Activated CD8-positive, alpha-beta memory T cell treated with anti-CD3 and anti-CD28 coated beads, Interleukin-2, amount 50 U/mL, for 24 hours (primary cell): ENCODE data around the gene DUS1L.
"Not testable (repeated sequence)": the region's sequence is repeated elsewhere in the genome, so short reads cannot be mapped to it uniquely, and the experiment has no call there.

Experiments
- DNase-seq: peaks from one replicate; pipeline ENCODE4 v3.0.0-alpha.2; 2020; ENCODE audit errors: extremely low read depth

The DUS1L gene

DNA sequence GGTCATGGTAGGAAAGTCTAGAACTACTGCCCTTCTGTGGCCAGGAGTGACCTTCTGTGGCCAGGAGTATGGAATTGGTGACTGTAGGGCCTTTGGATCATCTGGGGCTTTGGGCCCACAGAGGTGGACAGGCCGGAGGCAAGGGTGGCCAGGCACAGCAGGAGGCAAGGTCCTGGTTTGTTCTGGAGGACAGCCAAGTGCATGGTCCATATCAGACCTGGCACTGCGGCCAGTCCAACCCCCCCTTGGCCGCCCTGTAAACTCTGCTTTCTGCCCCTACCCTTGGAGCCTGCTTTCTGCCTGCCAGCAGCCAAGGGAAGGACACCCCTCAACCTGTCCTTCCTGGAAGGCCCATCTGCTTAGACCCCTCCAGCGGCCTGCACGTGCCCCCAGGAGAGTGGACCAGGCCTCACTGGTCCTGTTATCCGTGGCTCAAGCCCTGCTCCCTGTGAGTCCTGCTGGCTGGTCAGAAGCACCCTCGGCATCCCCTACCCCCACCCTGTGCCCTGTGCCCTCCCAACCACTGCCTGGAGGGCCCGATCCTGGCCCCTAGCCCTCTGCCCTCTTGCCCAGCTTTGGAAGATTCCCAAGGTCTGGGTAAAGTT lies 25.8 kb downstream of the DUS1L start:
- DNase-seq: no peak

DNA sequence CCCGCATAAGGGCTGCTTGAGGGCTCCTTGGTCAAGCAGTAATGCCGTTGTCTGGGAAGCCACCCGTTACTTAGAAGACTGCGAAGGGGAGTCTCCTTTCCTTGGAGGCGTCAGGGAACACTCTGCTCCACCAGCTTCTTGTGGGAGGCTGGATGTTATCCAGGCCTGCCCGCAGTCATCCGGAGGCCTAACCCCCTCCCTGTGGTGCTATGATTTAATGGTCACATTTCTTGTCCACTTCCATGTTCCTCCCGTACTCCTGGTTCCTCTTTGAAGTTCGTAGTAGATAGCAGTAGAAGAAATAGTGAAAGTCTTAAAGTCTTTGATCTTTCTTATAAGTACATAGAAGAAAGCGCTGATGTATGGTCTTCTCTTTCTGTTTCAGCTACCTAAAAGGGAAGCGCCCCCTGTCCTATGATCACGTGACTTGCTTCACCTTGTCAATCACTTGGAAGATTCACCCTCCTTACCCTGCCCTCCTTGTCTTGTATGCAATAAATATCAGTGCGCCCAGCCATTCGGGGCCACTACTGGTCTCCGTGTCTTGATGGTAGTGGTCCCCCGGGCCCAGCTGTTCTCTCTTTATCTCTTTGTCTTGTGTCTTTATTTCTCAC lies 26.7 kb downstream of the DUS1L start:
- not testable (repeated sequence) for DNase-seq

DNA sequence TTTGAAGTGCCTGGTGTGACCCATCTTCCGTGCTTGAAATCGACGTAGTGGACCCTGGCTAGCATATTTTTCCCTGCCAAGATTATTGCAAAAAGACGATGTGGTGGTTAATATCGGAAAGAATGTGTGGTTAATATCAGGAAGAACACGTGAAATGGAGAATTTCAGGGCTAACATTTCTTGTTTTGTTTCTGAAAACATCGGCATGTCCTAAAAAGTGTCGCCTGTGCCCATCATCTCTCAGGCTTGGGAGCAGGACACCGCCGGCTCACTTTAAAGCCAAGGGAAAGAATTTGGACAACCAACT lies 27.8 kb downstream of the DUS1L start:
- DNase-seq: no peak

DNA sequence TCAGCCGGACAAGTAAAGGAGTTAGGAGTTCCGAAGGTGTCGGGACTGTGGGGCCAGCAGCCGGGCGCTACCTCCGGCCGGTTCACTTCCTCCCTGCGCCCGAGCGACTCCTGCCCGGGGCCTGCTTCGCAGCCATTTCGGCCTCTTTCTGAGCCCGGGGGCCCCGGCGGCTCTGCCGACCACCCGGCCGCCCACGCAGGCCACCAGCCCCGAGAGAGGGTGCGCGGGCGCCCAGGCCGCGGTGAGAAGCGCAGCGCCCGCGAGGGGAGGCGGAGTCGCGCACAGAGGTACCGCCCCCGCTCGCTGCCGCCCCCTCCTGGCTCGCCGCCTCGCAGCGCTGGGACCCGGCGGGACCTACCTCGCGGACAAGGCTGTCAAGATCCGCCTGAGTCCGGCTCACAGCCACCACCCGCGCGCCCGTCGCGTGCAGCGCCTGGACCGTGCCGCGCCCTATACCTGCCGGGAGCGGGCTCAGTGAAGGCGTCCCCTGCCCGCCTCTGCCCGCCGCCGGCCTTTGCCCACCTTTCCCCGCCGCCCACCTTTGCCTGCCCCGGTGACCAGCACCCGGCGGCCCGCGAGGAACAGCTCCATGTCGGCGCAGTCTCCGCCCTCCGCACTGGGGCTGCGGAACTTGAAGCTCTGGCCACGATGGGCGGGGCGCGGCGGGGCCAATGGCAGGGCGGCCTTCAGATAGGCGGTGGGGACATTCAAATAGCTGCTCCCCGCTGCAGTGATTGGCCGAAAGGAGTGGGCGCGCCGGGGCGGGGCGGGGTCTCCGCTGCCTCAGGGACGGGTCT lies 28.3 kb downstream of the DUS1L start, which contains the start of gene DCXR:
Gene DCXR, minus strand, starts transcription at position 606 of the 797 bp plus-strand sequence. Its CDS starts 15 bp downstream, at position 591.
- DNase-seq: peak; percentile 88

DNA sequence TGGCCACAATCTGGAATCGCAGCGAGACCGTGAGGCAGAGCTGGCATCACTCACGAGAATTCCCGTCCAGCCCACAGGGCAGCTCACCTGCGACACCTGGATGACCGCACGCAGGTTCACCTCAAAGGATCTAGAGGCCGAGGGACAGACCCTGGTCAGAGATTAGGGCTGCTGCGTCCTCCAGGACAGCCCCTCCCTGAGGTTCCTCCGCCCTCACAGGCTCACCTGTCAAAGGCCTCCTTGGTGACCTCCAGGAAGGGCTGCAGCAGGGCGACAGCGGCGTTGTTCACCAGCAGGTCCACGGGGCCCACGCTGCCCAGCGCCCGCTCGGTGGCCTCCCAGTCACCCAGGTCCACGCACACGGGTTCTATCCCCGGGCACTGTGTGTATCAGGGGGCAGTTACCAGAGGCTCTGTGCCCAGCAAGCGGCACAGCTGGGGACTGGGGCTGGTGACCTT lies 28.9 kb downstream of the DUS1L start:
- DNase-seq: no peak

DNA sequence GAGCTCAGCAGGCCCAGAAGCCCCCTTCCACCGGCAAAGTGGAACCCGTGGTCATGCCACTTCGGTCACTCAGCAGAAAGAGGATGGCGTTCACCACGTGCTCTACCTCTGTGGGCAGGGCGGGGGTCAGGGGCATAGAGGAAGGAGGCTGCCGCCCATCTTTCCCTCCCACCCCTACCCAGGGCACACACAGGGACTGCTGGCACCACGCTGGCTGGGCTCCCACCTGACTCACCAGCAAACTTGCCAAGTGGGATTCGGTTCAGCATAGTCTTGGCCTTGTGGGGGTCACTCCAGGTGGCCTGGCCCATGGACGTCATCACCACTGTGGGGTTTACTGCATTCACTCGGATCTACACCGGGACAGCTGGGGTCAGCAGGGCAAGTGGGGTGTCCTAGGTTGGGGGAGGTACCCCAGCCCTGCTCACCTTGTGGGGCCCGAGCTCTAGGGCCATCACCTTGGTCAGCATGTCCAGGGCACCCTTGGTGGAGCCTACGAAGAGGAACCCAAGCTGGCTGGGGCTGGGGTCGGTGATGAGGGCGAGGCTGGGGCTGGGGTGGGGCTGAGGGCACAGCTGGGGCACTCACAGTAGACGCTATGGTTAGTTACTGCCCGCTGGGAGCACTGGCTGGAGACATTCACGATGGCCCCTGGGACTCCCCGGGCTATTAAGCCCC lies 29.5 kb downstream of the DUS1L start:
- DNase-seq: no peak

DNA sequence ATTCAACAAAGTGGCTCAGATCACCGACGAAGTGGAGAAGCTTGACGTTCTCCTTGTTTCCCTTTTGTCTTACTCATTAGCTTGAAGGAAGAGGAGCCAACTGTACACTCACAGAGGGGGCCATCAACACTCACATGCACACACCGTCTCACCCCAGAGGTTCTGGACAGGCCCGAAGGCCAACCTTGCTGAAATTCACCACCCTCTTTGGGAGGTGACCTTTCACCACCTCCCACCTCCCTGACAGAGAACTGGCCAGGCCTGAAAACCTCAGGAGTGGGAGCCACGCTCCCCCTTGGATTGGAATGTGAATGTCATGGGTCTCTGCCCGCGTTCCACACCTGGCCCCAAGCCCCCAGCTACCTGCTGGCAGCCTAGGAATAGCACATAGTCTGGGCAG lies 30.1 kb downstream of the DUS1L start:
- no peak for DNase-seq

DNA sequence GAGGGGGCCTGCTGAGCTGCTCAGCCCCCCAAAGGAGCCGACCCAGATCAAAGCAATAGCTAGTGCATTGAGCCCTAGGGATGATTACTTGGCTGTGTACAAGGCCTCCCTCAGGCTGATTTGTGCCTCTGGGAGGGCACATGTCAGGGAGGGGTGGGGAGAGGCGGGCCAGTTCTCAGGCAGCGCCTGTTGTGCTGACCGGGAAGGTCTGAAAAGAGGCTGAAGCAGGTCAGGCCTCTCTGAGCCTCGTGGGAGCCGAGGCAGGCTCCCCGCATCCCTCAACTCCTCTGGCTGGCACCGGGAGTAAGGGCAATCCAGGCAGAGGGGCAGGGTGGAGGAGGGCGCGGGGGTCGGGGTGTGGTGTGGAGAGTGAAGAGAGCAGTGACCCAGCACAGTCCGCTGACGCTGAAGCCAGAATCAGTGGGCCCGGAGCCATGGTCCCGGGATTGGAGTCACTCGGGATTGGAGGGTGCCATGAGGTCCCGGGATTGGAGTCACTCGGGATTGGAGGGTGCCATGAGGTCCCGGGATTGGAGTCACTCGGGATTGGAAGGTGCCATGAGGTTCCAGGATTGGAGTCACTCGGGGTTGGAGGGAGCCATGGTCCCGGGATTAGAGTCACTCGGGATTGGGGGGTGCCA lies 31.1 kb downstream of the DUS1L start:
- no peak for DNase-seq

DNA sequence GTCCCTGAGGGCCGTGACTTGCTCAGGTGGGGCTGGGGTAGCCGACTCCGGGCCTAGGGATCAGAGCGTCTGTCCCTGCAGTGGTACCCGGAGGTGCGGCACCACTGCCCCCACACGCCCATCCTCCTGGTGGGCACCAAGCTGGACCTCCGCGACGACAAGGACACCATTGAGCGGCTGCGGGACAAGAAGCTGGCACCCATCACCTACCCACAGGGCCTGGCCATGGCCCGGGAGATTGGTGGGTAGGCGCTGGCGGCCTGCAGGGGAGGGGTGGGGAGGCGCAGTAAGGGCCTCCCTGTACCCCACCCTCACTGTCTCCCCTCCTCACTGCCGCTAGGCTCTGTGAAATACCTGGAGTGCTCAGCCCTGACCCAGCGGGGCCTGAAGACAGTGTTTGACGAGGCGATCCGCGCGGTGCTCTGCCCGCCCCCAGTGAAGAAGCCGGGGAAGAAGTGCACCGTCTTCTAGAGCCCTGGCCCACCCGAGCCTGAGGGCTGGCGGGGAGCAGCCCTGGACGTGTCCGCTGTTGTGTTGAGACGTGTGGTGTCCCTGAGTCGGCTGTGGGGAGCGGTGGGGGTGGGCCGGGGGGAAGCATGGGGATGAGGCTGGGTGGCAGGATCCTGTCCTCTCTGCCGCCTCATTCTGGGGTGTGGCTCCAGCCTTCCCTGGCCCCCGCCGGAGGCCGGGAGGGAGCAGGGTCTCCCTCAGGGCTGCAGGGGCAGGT lies 32.1 kb downstream of the DUS1L start:
- DNase-seq: no peak

DNA sequence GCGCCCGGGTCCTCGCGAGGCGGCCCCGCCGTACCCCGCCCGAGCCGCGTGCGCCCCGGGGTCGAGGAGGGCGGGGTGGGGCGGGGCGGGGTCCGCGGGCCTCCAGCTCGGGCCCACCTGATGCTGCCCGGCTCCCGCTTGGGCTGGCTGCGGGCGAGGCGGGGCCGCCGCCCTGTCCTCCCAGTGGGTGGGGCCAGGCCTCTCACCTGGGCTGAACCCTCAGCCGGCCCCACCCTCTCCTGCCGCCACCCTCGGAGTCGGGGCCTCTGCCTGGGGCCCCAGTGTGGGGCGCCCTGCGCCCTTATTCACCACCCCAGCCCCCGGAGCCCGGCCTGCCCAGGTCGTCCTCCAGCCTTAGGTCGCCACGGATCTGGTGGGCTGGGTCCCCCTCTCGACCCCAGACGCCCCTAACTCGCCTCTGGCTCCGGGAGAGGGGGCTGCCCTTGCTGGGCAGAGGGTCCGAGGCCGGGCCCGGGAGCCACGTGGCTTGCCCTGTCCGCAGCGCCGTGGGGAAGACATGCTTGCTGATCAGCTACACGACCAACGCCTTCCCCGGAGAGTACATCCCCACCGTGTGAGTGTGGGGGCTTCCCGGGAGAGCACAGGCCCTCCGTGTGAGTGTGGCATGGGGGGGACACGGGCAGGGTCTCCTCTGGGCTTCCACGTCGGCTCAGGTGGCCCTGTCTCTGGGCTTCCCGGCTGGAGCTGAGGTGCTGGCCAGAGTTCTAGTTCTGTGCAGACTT lies 33.5 kb downstream of the DUS1L start:
- no peak for DNase-seq

DNA sequence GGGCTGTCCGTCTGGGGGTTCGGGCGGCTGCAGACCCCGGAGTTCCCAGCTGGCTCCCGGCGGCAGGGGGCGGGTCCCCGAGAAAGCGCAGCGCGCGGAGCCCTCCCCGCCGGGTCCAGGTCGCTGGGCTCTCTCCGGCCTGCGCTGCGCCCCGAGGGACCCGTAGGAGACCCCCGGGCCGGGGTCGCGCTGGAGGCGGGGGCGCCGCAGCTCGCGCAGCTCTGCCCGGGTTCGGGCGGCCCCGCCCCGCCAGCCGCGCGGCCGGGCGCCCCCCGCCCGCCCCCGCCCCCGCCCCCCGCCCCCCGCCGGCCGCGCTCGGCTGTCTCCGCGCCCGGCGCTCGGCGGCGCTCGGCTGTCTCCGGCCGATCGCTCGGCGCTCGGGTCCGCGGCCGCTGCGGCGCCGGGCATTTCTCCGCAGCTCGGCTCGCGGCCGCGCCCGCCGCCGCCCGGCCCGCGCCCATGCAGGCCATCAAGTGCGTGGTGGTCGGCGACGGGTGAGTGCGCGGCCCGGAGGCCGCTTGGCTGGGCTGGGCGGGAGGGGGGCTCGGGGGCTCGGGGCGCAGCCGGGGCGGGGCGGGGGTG lies 34.2 kb downstream of the DUS1L start, which contains the start of gene RAC3:
Gene RAC3, plus strand, starts transcription at position 376 of the 582 bp plus-strand sequence. Its CDS starts 84 bp downstream, at position 460.
- no peak for DNase-seq

DNA sequence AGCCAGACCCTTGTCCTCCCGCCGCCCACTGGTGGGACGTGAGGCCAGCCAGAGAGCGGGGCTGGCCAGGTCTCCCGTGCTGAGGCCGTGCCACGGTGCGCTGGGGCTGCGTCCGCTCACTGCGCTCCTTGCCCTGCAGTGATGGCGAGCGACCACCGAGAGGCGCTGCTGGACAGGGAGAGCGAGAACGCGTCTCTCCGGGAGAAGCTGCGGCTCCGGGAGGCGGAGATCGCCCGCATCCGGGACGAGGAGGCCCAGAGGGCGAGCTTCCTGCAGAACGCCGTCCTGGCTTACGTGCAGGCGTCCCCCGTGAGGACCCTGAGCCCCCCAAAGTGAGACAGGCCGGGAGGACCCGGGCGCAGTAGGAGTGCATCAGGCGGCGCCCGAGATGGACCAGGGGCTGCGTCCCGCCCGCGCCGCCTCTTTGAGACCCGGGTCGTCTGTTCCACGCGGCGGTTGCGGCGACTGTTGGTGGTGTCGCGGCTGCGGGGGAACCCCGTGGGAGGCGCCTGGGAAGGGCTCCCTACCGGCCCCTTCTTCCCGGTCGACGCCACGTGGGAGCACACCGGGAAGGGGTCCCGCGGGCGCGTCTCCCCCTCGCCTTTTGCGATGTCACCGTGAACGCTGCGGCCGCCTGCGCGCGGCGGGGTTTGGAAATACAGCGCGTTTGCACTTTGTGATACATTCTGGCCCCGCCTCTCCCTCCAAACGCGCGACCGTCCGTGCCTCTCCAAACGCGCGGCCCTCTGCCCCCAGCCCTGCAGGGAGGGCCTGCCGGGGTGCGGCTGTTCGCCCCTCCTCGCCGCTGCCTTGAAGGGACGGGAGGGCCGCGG lies 34.9 kb downstream of the DUS1L start:
- DNase-seq: peak; percentile 38

DNA sequence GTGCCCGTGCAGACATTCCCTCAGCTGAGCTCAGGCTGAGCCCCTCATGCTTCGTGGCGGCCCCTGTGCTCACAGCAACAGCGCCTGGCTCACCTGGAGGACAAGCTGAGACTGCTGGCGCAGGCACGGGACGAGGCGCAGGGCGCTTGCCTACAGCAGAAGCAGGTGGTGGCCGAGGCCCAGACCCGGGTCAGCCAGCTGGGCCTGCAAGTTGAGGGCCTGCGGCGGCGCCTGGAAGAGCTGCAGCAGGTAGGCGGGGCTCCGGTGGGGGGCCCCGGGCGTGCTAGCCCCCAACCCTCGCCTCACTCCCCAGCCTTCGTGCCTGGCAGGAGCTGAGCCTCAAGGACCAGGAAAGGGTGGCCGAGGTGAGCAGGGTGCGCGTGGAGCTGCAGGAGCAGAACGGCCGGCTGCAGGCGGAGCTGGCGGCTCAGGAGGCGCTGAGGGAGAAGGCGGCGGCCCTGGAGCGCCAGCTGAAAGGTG lies 35.6 kb downstream of the DUS1L start:
- no peak for DNase-seq

DNA sequence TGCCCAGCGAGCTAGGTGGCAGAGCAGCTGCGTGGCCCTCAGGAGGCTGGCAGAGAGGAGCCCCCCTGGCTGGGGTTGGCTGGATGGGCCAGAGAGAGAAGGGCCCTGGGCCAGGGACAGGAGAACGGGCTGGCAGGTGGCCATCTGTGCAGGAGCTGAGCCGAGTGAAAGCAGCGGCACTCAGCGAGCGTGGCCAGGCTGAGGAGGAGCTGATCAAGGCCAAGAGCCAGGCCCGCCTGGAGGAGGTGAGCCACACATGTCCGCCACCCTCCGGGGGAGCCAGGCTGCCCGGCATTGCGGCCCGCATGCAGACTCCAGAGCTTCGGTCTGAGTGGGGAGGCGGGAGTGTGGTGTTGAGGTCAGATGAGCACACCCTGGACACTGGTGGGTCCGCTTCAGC lies 36.2 kb downstream of the DUS1L start:
- DNase-seq: no peak

DNA sequence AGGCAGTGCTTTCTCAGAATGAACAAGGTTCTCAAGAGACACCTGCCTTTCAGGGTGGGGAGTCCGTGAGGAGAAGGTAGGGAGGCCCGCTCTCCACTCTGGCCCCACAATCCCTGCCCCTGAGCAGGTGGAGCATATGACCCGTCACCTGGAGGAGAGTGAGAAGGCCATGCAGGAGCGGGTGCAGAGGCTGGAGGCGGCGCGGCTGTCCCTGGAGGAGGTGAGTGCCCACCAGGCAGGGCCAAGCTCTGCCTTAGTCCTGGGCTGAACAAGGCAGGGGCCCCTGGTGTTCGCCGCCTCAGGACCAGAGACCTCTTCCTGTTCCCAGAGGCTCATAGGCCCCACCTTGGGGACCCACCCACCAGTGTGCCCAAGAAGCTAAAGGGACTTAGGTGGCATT lies 36.6 kb downstream of the DUS1L start:
- no peak for DNase-seq

DNA sequence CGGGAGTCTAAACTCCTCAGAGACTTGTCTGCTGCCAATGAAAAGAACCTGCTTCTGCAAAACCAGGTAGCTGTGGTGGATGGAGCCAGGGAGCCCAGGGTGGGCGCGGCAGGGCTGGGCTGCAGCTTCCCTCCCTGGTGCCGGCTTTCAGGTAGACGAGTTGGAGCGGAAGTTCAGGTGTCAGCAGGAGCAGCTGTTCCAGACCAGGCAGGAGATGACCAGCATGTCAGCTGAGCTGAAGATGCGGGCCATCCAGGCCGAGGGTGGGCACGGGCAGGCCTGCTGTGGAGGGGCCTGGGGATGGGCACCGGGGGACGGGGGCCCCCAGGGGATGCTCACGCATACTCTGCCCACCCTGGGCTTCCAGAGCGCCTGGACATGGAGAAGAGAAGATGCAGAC lies 37.4 kb downstream of the DUS1L start:
- DNase-seq: no peak

DNA sequence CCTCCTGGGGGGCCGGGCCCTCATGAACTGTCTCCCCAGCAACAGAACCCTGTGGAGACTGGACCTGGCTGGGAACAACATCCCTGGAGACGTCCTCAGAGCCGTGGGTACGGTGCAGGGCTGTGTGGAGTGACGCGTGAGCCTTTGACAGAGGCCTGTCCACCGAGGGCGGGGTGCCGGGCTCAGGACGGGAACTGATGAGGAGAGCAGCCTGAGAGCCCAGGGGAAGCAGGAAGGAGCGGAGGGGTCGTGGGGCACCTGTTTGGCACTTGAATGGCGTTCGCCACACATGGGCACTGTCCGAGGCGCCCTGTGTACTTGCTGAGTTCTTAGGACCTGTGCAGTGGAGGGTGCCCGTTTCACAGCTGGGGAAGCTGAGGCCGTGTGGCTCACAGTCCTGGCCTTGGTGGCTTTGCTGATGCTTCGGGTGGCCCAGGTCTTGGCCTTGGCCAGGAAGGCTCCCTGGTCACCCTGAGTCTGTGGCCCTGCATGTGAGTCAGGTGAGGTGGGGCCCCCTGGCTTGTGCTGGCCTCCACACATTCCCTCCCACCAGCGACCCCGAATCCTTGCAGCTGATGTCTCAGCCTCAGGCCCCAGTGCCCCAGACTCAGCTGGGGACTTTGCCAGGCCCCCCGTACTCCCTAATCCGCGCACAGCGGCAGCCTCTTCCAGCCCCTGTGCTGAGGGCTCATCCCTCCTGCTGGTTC lies 40.0 kb downstream of the DUS1L start:
- DNase-seq: no peak

DNA sequence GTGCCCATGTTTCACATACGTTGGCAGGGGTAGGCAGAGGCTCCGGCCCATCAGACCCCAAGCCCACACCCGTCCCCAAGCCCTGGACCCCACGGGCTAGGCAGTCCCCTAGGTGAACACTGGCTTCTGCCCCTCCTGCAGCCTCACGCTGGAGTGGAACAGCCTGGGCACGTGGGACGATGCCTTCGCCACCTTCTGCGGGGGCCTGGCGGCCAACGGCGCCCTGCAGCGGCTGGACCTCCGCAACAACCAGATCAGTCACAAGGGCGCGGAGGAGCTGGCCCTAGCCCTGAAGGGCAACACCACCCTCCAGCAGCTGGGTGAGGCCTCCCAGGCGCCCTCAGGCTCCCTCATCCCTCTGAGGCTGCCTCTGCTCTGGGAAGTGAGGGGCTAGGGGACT lies 40.7 kb downstream of the DUS1L start:
- no peak for DNase-seq
